Stimulated activated naive CD4-positive, alpha-beta T cell (primary cell): ENCODE results near the gene PUS1.
"Not testable (repeated sequence)": the region's sequence is repeated elsewhere in the genome, so short reads cannot be mapped to it uniquely, and the experiment has no call there.

ENCODE experiments used
- DNase-seq, 6 experiments: peaks; one replicate each; lab custom pipeline; 2025; lab: John Stamatoyannopoulos, UW

PUS1 gene

DNA sequence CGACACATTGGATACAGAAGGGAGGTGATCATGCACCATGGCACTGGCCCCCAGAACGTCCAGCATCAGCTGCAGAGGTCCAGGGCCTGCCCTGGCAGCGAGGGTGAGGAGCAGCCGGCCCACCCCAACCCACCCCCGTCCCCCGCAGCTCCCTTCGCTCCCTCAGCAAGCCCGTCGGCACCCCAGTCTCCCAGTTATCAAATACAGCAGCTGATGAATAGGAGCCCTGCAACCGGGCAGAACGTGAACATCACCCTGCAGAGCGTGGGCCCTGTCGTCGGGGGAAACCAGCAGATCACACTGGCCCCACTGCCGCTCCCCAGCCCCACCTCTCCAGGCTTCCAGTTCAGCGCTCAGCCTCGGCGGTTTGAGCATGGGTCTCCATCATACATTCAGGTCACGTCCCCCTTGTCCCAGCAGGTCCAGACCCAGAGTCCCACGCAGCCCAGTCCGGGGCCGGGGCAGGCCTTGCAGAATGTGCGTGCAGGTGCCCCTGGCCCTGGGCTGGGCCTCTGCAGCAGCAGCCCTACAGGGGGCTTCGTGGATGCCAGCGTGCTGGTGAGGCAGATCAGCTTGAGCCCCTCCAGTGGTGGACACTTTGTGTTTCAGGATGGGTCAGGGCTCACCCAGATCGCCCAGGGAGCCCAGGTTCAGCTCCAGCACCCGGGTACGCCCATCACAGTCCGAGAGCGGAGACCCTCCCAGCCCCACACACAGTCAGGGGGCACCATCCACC lies 31.7 kb downstream of the PUS1 start:
- DNase-seq = not testable (repeated sequence)

DNA sequence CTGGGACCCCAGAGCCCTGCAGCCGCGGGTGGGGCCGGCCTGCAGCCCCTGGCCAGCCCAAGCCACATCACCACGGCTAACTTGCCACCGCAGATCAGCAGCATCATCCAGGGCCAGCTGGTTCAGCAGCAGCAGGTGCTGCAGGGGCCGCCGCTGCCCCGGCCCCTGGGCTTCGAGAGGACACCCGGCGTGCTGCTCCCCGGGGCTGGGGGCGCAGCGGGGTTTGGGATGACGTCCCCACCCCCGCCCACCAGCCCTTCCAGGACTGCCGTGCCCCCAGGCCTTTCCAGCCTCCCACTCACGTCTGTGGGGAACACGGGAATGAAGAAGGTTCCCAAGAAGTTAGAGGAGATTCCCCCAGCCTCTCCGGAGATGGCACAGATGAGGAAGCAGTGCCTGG lies 32.3 kb downstream of the PUS1 start:
- not testable (repeated sequence) for DNase-seq

- no peak for DNase-seq
These were observed 33.0 kb downstream of the PUS1 start for GRCh38 chr12:131962069-131962468.

- peak in 5 of 6 experiments; percentile 14 to 61 (median 56) for DNase-seq
These were observed 34.3 kb downstream of the PUS1 start for GRCh38 chr12:131963381-131963780.

- DNase-seq = no peak
These were observed 36.0 kb downstream of the PUS1 start for GRCh38 chr12:131965073-131965472.

- DNase-seq = no peak
These were observed 42.1 kb downstream of the PUS1 start for GRCh38 chr12:131971226-131971625.

GRCh38 chr12:131975228-131975627 lies 46.2 kb downstream of the PUS1 start:
- DNase-seq = no peak

- no peak for DNase-seq
These were observed 50.5 kb downstream of the PUS1 start for GRCh38 chr12:131979606-131980005.

- DNase-seq = no peak
These were observed 51.2 kb downstream of the PUS1 start for GRCh38 chr12:131980263-131980662.

GRCh38 chr12:131981388-131981787 lies 52.3 kb downstream of the PUS1 start:
- no peak for DNase-seq

DNA sequence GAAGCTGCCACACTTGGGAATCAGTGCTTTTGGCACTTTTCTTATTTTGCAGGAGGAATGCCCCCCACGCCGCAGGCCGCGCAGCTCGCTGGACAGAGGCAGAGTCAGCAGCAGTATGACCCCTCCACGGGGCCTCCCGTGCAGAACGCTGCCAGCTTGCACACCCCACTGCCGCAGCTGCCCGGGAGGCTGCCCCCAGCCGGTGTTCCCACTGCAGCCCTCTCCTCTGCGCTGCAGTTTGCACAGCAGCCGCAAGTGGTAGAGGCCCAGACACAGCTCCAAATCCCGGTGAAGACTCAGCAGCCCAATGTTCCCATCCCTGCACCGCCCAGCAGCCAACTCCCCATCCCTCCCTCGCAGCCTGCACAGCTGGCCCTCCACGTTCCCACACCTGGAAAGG lies 53.0 kb downstream of the PUS1 start:
- DNase-seq = no peak

GRCh38 chr12:131983026-131983425 lies 54.0 kb downstream of the PUS1 start:
- no peak for DNase-seq

GRCh38 chr12:131983554-131983953 lies 54.5 kb downstream of the PUS1 start:
- no peak for DNase-seq

DNA sequence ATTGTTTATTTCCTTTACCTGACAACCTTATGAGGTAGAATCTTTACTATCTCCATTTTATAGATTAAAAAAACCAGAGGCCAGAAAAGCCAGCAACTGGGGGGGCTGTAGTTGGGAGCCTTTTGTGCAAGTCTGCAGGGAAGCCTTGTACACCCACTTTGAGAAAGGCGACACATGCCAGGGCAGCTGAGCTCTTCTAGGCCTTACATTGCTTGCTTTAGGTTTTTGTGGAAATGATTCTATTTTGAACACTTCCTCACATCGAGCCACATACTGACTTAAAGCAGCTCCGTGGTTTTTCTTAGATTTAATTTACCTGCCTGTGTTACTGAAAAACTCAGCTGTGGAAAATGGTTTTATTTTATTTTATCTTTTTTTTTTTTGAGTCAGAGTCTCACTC lies 55.3 kb downstream of the PUS1 start:
- DNase-seq = no peak

GRCh38 chr12:131985510-131985875 lies 56.4 kb downstream of the PUS1 start:
- not testable (repeated sequence) for DNase-seq

- DNase-seq = no peak
These were observed 57.3 kb downstream of the PUS1 start for GRCh38 chr12:131986361-131986760.

DNA sequence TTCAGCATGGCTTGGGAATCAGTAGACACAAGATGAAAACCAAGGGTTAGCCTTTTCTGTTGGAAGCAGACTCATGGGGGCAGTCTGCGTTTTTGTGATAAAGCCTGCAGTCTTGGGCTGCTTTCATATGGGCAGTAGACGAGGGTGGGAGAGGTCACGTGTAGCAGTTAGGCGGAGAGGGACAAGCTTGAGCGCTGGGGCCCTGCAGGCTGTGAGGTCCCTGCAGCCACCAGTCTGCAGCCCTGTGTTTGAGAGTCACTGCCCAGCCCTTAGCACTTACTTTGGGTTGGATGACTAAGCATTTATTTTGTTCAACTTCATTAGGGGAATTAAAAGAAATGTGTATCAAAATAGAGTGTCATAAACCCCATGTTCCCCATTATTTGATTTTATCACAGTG lies 57.8 kb downstream of the PUS1 start:
- no peak for DNase-seq

DNA sequence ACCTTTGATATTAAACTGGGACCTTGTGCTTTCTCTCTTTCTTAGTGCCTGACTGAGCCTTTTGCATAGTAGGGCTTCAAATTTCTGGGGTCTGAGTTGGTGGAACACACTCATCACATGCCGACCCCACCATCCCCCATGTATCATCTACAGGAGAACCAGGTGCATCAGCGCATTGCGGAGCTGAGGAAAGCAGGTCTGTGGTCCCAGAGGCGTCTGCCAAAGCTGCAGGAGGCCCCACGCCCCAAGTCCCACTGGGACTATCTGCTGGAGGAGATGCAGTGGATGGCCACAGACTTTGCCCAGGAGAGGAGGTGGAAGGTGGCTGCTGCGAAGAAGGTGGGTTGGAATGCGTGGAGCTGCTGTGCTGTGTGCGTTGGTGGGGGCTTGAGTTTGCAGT lies 58.5 kb downstream of the PUS1 start:
- DNase-seq = no peak

DNA sequence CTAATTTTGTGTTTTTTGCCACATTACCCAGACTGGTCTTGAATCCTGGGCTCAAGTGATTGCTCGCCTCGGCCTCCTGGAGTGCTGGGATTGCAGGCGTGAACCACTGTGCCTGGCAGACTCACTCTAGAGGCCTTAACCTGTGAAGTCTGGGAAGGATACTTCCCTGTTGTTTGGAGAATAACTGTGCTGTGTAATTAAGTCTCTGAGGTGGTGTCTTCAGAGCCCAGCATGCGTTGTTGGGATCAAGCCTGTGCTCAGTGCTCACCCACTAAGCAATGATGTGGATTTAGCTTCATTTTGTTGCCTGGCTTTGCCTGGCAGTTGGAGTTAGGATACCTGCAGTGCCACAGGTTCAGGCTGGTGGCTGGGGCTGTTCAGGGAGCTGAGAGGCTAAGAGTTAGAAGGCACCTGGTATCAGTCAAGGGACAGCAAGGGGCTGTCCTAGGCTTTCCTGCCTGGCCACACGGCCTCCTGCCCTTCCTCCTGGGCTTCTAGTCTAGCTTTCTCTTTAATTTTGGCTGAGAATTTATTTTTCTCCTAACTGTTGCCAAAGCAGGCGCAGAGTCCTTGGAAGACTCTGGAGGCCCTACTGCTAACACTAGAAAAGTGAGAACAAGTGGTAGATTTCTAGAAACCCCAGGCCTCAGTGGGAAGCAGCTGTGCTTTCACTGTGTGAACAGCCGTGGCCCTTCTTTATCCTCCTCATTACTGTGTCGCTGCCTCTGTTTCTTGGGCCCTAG lies 59.1 kb downstream of the PUS1 start:
- no peak for DNase-seq

DNA sequence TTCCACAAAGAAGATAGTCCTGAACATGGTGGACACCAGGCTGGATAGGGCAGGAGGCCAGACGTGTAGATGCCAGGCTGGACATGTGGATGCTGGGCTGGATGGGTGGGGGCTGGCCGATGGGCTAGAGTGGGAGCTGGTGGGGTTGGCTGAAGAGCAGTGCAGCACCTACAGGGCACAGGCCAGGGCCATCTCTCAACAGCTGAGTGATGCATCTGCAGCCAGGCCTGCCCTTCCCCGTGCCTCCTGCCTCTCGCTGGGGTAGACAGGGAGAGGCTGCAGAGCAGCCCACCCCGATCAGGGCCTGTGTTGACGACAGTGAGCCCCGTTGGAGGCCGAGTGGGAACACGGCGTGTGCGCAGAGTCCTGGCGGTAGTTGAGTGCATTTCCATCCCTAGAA lies 59.9 kb downstream of the PUS1 start:
- DNase-seq = no peak

GRCh38 chr12:131990066-131990979 lies 61.2 kb downstream of the PUS1 start:
- no peak for DNase-seq

GRCh38 chr12:131990980-131991305 lies 61.9 kb downstream of the PUS1 start:
- no peak for DNase-seq
